Testis (tissue), 3 donors: Measurements from ENCODE around the gene AJM1. TPM values are rescaled to one million over a fixed set of nuclear protein-coding genes. Genes with fewer than 3 reads are reported as not detected.
"Not testable (repeated sequence)": the region's sequence is repeated elsewhere in the genome, so short reads cannot be mapped to it uniquely, and the experiment has no call there.

Source experiments
- DNase-seq: peaks from one replicate; pipeline ENCODE4 v3.0.0-alpha.2; 2019
- H3K27ac ChIP-seq, 2 donors: fragments of 200-600 bp; sonication (generic); one replicate each; pipeline ENCODE4 v1.5.1; 2019
- H3K27me3 ChIP-seq: fragments of 200-600 bp; sonication (generic); one replicate; pipeline ENCODE4 v1.5.1; 2019
- H3K36me3 ChIP-seq: fragments of 200-600 bp; sonication (generic); one replicate; pipeline ENCODE4 v1.5.1; 2017; ENCODE audit warnings: low read depth; ENCODE audit errors: missing control alignments
- H3K4me1 ChIP-seq: fragments of 200-600 bp; sonication (generic); one replicate; pipeline ENCODE4 v1.5.1; 2019
- H3K4me3 ChIP-seq, 2 donors: fragments of 200-600 bp; sonication (generic); one replicate each; pipeline ENCODE4 v1.5.1; 2017 to 2019
- H3K9me3 ChIP-seq: fragments of 200-600 bp; sonication (generic); one replicate; pipeline ENCODE4 v1.5.1; 2017
- POLR2A ChIP-seq: fragments of 450-650 bp; IDR thresholded peaks from one replicate; pipeline ENCODE4 v1.6.1; 2017; ENCODE audit warnings: antibody characterized with exemption, mild to moderate bottlenecking, moderate library complexity
- WGBS, 2 donors: methylation state at CpG; one replicate each; pipeline ENCODE4 v1.1.5; 2018; 5-methylcytosine and 5-hydroxymethylcytosine counted together
- intact Hi-C: fragments of 100-400 bp; cut with DNase I; formaldehyde crosslinking; loops from one replicate; pipeline ENCODE4 v1.15.1; 2023; ENCODE audit warnings: low total_unique reads
- polyA plus RNA-seq: library from polyadenylated mRNA; stranded (reverse); fragments of 350-450 nt; fragmentation: Illumina TruSeq; extraction: RNeasy Lipid Tissue Mini Kit (QIAGEN cat#74804); gene quantifications from one replicate; pipeline ENCODE4 v1.2.3, GENCODE V29; 2014; ENCODE audit warnings: low read depth, low replicate concordance; ENCODE audit not compliant: insufficient read depth
- total RNA-seq, 2 donors: library from RNA; depleted of rRNA; stranded (reverse); fragments of >200 nt; gene quantifications; one replicate each; pipeline ENCODE4 v1.2.3, GENCODE V29; 2016
- TF ChIP-seq, protein P1 (sequence below), 3 experiments: fragments of 450-650 bp in 2 of 3; fragments of 200-600 bp in 1 of 3; sonication (generic) in 1 of 3; IDR thresholded peaks; one replicate each; pipeline ENCODE4 v1.5.1; 2016 to 2019; ENCODE audit warnings: antibody characterized with exemption in 3 of 3, mild to moderate bottlenecking in 2 of 3, moderate library complexity in 1 of 3

AJM1 gene
- total and polyA plus RNA-seq, 3 donors from 2014 or later: 4.0 to 24.6 (median 13.1) TPM

DNA sequence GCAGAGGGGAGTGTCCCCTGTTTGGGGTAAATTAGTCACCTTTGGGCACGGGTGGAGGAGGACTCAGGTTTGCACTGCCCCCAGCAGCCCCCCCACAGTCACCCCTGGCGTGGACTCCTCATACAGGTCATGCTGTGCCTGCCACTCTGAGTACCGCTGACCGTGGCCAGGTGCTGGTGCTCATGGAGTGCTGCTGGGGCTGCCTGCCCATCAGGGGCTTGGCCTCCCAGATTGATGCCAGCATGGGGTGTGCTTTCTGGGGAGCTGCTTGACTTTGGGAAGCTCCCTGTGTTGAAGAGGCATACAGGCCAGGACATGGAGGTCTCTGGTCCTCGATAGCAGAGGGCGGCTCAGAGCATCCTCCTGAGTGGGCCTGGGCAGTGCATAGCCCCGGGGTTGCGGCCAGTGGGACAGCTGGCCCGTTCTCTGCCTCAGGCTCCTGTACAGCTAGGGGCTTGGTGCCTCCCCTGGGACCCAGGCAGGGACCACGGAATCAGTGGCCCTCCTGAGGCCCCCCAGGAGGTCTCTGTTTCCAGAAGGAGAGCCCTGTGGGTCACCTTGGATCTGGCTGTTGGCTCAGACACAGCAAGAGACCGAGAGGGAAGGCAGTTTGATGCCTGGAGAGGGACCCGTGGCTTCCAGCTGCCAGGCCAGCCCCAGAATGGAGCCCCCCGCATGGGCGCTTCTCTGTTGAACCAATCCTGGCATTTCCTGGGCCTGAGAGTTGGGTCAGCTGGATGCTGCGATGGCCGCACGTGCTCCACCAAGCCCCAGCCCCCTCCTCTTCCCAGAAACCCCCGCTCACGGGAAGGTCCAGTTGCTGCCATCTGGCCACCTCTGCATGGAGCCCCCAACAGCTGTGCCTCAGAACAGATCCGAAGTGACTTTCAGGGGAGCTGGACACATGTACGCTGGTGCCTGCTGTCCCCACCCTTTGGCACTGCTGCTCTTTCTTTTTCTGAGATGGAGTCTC is 6.1 kb upstream of the AJM1 start:
- intact Hi-C loops: loop anchor here (10.0 kb wide), 1 partner anchor 199 kb away; the partner anchor contains the start of gene FUT7
- DNase-seq: no peak
- WGBS, 2 donors: 79 to 89% methylated on average over 6 to 21 of the region's 21 CpGs
- no peak overlapping the region for H3K4me3 ChIP-seq
- no peaks in the 10 kb centered on the region for H3K36me3 ChIP-seq
- no peak overlapping the region for H3K27ac ChIP-seq
- H3K9me3 ChIP-seq: no peaks in the 10 kb centered on the region
- TF ChIP-seq, protein P1, sequence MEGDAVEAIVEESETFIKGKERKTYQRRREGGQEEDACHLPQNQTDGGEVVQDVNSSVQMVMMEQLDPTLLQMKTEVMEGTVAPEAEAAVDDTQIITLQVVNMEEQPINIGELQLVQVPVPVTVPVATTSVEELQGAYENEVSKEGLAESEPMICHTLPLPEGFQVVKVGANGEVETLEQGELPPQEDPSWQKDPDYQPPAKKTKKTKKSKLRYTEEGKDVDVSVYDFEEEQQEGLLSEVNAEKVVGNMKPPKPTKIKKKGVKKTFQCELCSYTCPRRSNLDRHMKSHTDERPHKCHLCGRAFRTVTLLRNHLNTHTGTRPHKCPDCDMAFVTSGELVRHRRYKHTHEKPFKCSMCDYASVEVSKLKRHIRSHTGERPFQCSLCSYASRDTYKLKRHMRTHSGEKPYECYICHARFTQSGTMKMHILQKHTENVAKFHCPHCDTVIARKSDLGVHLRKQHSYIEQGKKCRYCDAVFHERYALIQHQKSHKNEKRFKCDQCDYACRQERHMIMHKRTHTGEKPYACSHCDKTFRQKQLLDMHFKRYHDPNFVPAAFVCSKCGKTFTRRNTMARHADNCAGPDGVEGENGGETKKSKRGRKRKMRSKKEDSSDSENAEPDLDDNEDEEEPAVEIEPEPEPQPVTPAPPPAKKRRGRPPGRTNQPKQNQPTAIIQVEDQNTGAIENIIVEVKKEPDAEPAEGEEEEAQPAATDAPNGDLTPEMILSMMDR (IDR thresholded peaks at IDR 0.05): no peak
- no peak for TF ChIP-seq POLR2A
- H3K4me1 ChIP-seq: peaks cover 11% of the 10 kb centered on the region
- H3K27me3 ChIP-seq: no peaks in the 10 kb centered on the region

DNA sequence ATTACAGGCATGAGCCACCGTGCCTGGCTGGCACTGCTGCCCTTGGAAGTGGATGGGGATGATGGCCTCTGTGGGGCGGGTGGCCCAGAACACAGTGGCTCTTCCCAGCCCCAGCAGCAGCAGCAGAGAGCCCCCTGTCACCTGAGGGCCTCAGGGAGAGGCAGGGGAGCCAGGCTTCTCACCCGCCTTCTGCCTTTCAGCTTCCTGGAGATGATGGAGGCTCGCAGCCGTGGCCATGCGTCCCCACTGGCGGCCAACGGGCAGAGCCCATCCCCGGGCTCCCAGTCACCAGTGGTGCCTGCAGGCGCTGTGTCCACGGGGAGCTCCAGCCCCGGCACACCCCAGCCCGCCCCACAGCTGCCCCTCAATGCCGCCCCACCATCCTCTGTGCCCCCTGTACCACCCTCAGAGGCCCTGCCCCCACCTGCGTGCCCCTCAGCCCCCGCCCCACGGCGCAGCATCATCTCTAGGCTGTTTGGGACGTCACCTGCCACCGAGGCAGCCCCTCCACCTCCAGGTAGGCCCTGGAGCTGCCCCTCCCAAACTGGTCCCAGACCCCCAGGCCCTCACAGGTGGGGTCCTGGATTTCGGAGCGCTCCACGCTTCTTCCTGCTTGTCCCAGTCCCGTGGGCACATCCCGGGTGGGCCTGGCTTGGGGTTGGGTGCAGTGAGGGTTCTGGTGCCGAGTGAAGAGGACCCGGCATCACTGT is 5.0 kb upstream of the AJM1 start:
- no peak for DNase-seq
- no peaks in the 10 kb centered on the region for H3K9me3 ChIP-seq
- no peak overlapping the region for H3K4me3 ChIP-seq
- intact Hi-C loops: loop anchor here (10.0 kb wide), 1 partner anchor 198 kb away; the partner anchor contains the start of gene FUT7
- 93 to 95% methylated on average over 6 to 26 of the region's 27 CpGs for WGBS, 2 donors
- TF ChIP-seq POLR2A: no peak
- TF ChIP-seq, protein P1 (IDR thresholded peaks at IDR 0.05): no peak
- H3K27ac ChIP-seq: no peak overlapping the region
- no peaks in the 10 kb centered on the region for H3K36me3 ChIP-seq
- no peaks in the 10 kb centered on the region for H3K27me3 ChIP-seq
- peaks cover 21% of the 10 kb centered on the region for H3K4me1 ChIP-seq

DNA sequence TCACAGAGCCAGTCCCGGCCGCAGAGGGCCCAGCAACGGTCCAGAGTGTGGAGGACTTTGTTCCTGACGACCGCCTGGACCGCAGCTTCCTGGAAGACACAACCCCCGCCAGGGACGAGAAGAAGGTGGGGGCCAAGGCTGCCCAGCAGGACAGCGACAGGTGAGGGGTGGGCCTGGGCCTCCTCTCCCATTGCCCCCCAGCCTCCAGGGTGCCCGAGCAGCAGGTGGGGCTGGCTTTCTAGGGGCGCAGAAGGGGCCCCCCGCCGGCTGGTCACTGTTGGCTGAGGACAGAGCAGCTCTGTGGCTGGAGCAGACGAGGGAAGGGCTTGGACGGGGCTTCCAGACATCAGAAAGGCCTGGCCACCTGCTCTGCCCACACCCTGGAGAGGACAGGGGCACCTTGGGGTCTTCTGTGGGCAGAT is 4.4 kb upstream of the AJM1 start:
- WGBS, 2 donors: 87 to 100% methylated on average over 1 to 15 of the region's 15 CpGs
- not testable (repeated sequence) for DNase-seq
- peaks cover 21% of the 10 kb centered on the region for H3K4me1 ChIP-seq

DNA sequence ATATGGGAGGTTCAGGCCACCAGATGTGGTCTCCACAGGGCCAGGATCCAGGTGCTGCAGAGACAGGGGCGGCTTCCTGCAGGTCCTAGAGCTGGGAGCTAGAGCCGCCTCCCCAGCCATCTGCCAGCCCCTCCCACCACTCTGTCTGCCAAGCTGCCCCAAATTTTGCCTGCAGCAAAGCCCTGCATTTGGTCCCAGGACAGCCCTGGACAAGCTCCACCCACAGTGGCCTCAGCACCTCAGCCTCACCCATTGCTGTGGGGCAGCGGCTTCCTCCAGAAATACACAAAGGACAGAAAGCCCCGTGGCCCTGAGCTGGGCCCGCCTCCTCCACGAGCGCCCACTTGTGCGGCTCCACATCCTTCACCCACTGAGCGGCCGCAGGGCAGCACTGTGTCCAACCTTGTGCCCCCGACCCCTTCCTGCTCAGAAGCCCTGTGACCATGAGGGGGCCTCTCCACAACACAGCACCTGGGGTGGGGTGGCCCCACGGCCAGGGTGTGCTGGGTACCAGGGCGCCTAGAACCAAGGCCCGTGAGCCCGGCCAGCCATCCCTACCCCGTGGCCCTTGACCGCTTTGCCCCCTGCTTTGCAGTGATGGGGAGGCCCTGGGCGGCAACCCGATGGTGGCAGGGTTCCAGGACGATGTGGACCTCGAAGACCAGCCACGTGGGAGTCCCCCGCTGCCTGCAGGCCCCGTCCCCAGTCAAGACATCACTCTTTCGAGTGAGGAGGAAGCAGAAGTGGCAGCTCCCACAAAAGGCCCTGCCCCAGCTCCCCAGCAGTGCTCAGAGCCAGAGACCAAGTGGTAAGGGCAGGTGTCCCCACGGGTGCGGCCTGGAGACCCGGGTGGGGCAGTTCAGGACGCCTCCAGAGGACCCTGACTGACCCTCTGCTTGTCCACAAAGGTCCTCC is 3.7 kb upstream of the AJM1 start:
- no peaks in the 10 kb centered on the region for H3K27me3 ChIP-seq
- DNase-seq: no peak
- H3K4me1 ChIP-seq: peaks cover 28% of the 10 kb centered on the region
- intact Hi-C loops: loop anchor here (10.0 kb wide), 1 partner anchor 196 kb away; the partner anchor contains the start of gene FUT7
- H3K4me3 ChIP-seq: no peak overlapping the region
- no peak for TF ChIP-seq POLR2A
- TF ChIP-seq, protein P1 (IDR thresholded peaks at IDR 0.05): no peak
- WGBS, 2 donors: 80 to 94% methylated on average over 6 to 26 of the region's 29 CpGs
- no peaks in the 10 kb centered on the region for H3K36me3 ChIP-seq
- no peak overlapping the region for H3K27ac ChIP-seq
- no peaks in the 10 kb centered on the region for H3K9me3 ChIP-seq

More for the DNA sequence above, 4.4 kb upstream of the AJM1 start:
- not testable (repeated sequence) for H3K9me3 ChIP-seq, H3K36me3 ChIP-seq, H3K27me3 ChIP-seq, H3K4me3 ChIP-seq, H3K27ac ChIP-seq
- intact Hi-C loops: loop anchor here (10.0 kb wide), 1 partner anchor 197 kb away; the partner anchor contains the start of gene FUT7
